Measurements from ENCODE around the gene SLC39A8. TPM values are rescaled to one million over a fixed set of nuclear protein-coding genes. Genes with fewer than 3 reads are reported as not detected.

The SLC39A8 gene
- polyA plus RNA-seq, 1 of the 3 experiments (the other 2 are of a cell fraction) = 1.5 TPM

DNA sequence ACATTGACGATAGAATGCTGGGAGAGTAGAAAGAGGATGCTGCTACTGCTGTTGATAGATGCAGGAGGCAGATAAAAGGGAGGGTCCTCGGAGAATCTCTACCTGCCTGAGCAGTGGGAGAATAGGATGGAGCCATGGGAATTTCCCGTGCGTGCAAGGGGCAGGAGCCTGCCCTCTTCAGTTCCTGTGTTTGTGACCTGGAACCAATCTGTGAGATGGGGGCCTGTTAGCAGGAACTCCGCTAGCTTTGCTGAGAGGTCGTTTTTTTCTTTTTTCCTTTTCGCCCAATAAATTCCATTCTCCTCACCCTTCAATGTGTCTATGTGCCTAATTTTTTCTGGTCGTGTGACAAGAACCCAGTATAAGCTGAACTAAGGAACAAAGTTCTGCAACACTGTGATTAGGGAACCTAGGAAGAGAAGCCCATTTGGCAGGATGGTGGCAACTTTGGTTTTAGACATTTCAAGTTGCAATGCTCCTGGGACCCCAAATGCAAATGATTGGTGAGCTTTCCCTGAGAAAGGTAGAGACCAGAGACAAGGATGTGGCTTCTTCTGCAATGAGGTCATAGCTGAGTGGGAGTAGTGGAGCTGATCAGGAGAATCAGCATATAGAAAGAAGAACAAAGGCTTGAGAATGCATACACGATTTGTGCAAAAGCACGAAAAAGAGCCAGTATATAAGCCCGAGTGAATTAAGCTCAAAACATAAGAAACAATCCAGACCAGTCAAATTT is 23.9 kb downstream of the SLC39A8 start:
- H3K4me3 ChIP-seq (ENCODE audit: low read depth in 2 of 2, low read length in 1 of 2) = no peak overlapping the region
- no peaks in the 10 kb centered on the region for H3K79me2 ChIP-seq (ENCODE audit: insufficient read depth)
- no peak overlapping the region for H3K27ac ChIP-seq (ENCODE audit: low read depth in 2 of 2, low read length in 1 of 2)
- no peak overlapping the region for H3K9ac ChIP-seq
- TF ChIP-seq SMC3 (IDR thresholded peaks at IDR 0.05; ENCODE audit: low read depth, low read length) = no peak
- TF ChIP-seq, protein P1, sequence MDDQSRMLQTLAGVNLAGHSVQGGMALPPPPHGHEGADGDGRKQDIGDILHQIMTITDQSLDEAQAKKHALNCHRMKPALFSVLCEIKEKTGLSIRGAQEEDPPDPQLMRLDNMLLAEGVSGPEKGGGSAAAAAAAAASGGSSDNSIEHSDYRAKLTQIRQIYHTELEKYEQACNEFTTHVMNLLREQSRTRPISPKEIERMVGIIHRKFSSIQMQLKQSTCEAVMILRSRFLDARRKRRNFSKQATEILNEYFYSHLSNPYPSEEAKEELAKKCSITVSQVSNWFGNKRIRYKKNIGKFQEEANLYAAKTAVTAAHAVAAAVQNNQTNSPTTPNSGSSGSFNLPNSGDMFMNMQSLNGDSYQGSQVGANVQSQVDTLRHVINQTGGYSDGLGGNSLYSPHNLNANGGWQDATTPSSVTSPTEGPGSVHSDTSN (IDR thresholded peaks at IDR 0.05) = no peak
- TF ChIP-seq SIN3A (IDR thresholded peaks at IDR 0.05; ENCODE audit: borderline replicate concordance, low read depth, low read length) = no peak
- TF ChIP-seq, protein P2, sequence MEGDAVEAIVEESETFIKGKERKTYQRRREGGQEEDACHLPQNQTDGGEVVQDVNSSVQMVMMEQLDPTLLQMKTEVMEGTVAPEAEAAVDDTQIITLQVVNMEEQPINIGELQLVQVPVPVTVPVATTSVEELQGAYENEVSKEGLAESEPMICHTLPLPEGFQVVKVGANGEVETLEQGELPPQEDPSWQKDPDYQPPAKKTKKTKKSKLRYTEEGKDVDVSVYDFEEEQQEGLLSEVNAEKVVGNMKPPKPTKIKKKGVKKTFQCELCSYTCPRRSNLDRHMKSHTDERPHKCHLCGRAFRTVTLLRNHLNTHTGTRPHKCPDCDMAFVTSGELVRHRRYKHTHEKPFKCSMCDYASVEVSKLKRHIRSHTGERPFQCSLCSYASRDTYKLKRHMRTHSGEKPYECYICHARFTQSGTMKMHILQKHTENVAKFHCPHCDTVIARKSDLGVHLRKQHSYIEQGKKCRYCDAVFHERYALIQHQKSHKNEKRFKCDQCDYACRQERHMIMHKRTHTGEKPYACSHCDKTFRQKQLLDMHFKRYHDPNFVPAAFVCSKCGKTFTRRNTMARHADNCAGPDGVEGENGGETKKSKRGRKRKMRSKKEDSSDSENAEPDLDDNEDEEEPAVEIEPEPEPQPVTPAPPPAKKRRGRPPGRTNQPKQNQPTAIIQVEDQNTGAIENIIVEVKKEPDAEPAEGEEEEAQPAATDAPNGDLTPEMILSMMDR (IDR thresholded peaks at IDR 0.05) = no peak
- no peak for TF ChIP-seq MXI1 (IDR thresholded peaks at IDR 0.05; ENCODE audit: low read depth, low read length)
- TF ChIP-seq EZH2phosphoT487 (IDR thresholded peaks at IDR 0.05; ENCODE audit: borderline replicate concordance, low read depth) = no peak
- no peak for TF ChIP-seq FOXJ3 (CRISPR knock-in tag; IDR thresholded peaks at IDR 0.05)
- TF ChIP-seq FOSL2 (IDR thresholded peaks at IDR 0.05; ENCODE audit: borderline replicate concordance, low read depth) = no peak
- no peaks in the 10 kb centered on the region for H3K9me3 ChIP-seq
- no peak overlapping the region for H2AFZ ChIP-seq (ENCODE audit: low read depth)
- H3F3A ChIP-seq (replicated peaks; ENCODE audit: insufficient read depth) = no peaks in the 10 kb centered on the region
- 80% methylated on average over 11 of the region's 11 CpGs for WGBS (ENCODE audit: low lambda C conversion rate)
- no peak for DNase-seq
- no peaks in the 10 kb centered on the region for H3K36me3 ChIP-seq (replicated peaks in 1 of 2; ENCODE audit: control insufficient read depth in 1 of 2, insufficient read depth in 2 of 2, low read length in 1 of 2)
- H3K4me2 ChIP-seq = no peak overlapping the region
- ChIA-PET POLR2A (no interaction called here), CTCF (interaction anchor here (1.2 to 2.0 kb wide), 2 partner anchors 20 to 21 kb away, joined by 3 to 5 read pairs; no protein-coding TSS in a partner anchor)
- H3K9me2 ChIP-seq = no peaks in the 10 kb centered on the region
- H3K27me3 ChIP-seq (ENCODE audit: insufficient read depth) = no peaks in the 10 kb centered on the region
- no peaks in the 10 kb centered on the region for H4K20me1 ChIP-seq (ENCODE audit: insufficient read depth)
- H3K4me1 ChIP-seq (ENCODE audit: control insufficient read depth in 1 of 2, insufficient read depth in 2 of 2, low read depth in 1 of 2, low read length in 1 of 2) = peaks cover 0 to 5% of the 10 kb centered on the region in 2 experiments; a peak in 1 of 4 replicates

DNA sequence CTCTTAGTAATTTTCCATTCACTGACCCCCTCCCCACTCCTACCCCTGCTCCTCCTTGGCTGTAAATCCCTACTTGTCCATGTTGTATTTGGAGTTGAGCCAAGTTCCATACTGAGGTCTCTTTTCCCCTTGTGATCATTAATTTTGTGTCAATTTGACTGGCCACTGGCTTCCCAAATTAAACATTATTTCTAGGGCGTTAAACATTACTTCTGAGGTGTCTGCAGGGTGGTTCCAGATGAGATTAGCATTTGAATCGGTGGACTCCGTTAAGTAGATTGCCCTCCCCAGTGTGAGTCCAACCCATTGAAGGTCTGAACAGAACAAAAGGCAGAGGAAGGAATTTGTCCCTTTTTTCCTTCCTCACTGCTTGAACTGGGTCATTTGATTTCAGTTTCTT is 25.7 kb downstream of the SLC39A8 start:
- Histone ChIP-seq H3K79me2 (ENCODE audit: insufficient read depth) (no peaks in the 10 kb centered on the region), H3K27ac (ENCODE audit: low read depth in 2 of 2, low read length in 1 of 2) (no peak overlapping the region), H3F3A (replicated peaks; ENCODE audit: insufficient read depth) (no peaks in the 10 kb centered on the region), H3K4me2 (no peak overlapping the region), H4K20me1 (ENCODE audit: insufficient read depth) (no peaks in the 10 kb centered on the region), H3K27me3 (ENCODE audit: insufficient read depth) (no peaks in the 10 kb centered on the region), H3K4me3 (ENCODE audit: low read depth in 2 of 2, low read length in 1 of 2) (no peak overlapping the region), H3K9ac (no peak overlapping the region), H3K4me1 (ENCODE audit: control insufficient read depth in 1 of 2, insufficient read depth in 2 of 2, low read depth in 1 of 2, low read length in 1 of 2) (peaks cover 0 to 4% of the 10 kb centered on the region in 2 experiments; a peak in 1 of 4 replicates), H3K9me2 (no peaks in the 10 kb centered on the region), H2AFZ (ENCODE audit: low read depth) (no peak overlapping the region), H3K9me3 (no peaks in the 10 kb centered on the region), H3K36me3 (replicated peaks in 1 of 2; ENCODE audit: control insufficient read depth in 1 of 2, insufficient read depth in 2 of 2, low read length in 1 of 2) (no peaks in the 10 kb centered on the region)
- CTCF ChIA-PET = no interaction called here
- POLR2A ChIA-PET = no interaction called here
- 90% methylated on average over 3 of the region's 3 CpGs for WGBS (ENCODE audit: low lambda C conversion rate)
- DNase-seq = no peak
- TF ChIP-seq FOXM1 (IDR thresholded peaks at IDR 0.05; ENCODE audit: low read depth) (no peak), EP300 (IDR thresholded peaks at IDR 0.05; ENCODE audit: borderline replicate concordance in 1 of 2, low read depth in 1 of 2, low read length in 1 of 2) (no peak), YY1 (IDR thresholded peaks at IDR 0.05; ENCODE audit: low read depth) (no peak), TCF12 (IDR thresholded peaks at IDR 0.05) (no peak), JUND (IDR thresholded peaks at IDR 0.05) (no peak), RAD21 (IDR thresholded peaks at IDR 0.05; ENCODE audit: low read length) (no peak), NRF1 (IDR thresholded peaks at IDR 0.05; ENCODE audit: low read depth, low read length) (no peak), RXRA (IDR thresholded peaks at IDR 0.05; ENCODE audit: borderline replicate concordance, low read depth) (no peak), FOSL2 (IDR thresholded peaks at IDR 0.05; ENCODE audit: borderline replicate concordance, low read depth) (no peak), RCOR1 (IDR thresholded peaks at IDR 0.05; ENCODE audit: low read length) (no peak), TAF1 (IDR thresholded peaks at IDR 0.05; ENCODE audit: borderline replicate concordance, low read depth, low read length) (no peak)
- TF ChIP-seq, protein P3, sequence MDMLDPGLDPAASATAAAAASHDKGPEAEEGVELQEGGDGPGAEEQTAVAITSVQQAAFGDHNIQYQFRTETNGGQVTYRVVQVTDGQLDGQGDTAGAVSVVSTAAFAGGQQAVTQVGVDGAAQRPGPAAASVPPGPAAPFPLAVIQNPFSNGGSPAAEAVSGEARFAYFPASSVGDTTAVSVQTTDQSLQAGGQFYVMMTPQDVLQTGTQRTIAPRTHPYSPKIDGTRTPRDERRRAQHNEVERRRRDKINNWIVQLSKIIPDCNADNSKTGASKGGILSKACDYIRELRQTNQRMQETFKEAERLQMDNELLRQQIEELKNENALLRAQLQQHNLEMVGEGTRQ (IDR thresholded peaks at IDR 0.05; ENCODE audit: borderline replicate concordance, low read depth, low read length) = no peak
- TF ChIP-seq, protein P4, sequence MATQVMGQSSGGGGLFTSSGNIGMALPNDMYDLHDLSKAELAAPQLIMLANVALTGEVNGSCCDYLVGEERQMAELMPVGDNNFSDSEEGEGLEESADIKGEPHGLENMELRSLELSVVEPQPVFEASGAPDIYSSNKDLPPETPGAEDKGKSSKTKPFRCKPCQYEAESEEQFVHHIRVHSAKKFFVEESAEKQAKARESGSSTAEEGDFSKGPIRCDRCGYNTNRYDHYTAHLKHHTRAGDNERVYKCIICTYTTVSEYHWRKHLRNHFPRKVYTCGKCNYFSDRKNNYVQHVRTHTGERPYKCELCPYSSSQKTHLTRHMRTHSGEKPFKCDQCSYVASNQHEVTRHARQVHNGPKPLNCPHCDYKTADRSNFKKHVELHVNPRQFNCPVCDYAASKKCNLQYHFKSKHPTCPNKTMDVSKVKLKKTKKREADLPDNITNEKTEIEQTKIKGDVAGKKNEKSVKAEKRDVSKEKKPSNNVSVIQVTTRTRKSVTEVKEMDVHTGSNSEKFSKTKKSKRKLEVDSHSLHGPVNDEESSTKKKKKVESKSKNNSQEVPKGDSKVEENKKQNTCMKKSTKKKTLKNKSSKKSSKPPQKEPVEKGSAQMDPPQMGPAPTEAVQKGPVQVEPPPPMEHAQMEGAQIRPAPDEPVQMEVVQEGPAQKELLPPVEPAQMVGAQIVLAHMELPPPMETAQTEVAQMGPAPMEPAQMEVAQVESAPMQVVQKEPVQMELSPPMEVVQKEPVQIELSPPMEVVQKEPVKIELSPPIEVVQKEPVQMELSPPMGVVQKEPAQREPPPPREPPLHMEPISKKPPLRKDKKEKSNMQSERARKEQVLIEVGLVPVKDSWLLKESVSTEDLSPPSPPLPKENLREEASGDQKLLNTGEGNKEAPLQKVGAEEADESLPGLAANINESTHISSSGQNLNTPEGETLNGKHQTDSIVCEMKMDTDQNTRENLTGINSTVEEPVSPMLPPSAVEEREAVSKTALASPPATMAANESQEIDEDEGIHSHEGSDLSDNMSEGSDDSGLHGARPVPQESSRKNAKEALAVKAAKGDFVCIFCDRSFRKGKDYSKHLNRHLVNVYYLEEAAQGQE (IDR thresholded peaks at IDR 0.05; ENCODE audit: low read depth, low read length) = no peak
